K562 (cell line): Measurements from ENCODE around the gene TMIGD2. TPM values are rescaled to one million over a fixed set of nuclear protein-coding genes. Genes with fewer than 3 reads are reported as not detected.

ENCODE experiments used
- AFF4 ChIP-seq: sonication (generic); formaldehyde crosslinking; IDR thresholded peaks from 2 replicates; pipeline ENCODE4 v1.8.0; 2023; ENCODE audit warnings: mild to moderate bottlenecking, missing genetic modification reagents
- CBFA2T2 ChIP-seq: fragments of 450-650 bp; conservative IDR thresholded peaks from 2 replicates; pipeline ENCODE4 v1.6.1; 2017; ENCODE audit warnings: mild to moderate bottlenecking
- CBFA2T3 ChIP-seq: fragments of 450-650 bp; IDR thresholded peaks from 2 replicates; pipeline ENCODE4 v1.6.1; 2017
- CCAR2 ChIP-seq: fragments of 200-400 bp; formaldehyde crosslinking; IDR thresholded peaks from 2 replicates; pipeline ENCODE4 v1.6.1; 2017; ENCODE audit warnings: mild to moderate bottlenecking, low read depth, low read length
- CXXC5 ChIP-seq: fragments of 250-450 bp; sonication (Bioruptor Pico); IDR thresholded peaks from 2 replicates; pipeline ENCODE4 v1.8.0; 2022; ENCODE audit warnings: inconsistent platforms, mild to moderate bottlenecking, moderate library complexity
- ELF1 ChIP-seq: fragments of 200-800 bp; sonication (Bioruptor generic); IDR thresholded peaks from 2 replicates; pipeline ENCODE4 v1.6.1; 2016; ENCODE audit warnings: missing genetic modification characterization, missing compliant biosample characterization
- ELF4 ChIP-seq: fragments of 450-650 bp; formaldehyde crosslinking; IDR thresholded peaks from 2 replicates; pipeline ENCODE4 v1.4.0; 2022; ENCODE audit warnings: missing genetic modification characterization
- GABPB1 ChIP-seq: sonication (generic); formaldehyde crosslinking; IDR thresholded peaks from 2 replicates; pipeline ENCODE4 v1.8.0; 2022; ENCODE audit warnings: mild to moderate bottlenecking, missing genetic modification reagents
- GATAD2A ChIP-seq: fragments of 450-650 bp; IDR thresholded peaks from 2 replicates; pipeline ENCODE4 v1.6.1; 2017
- KLF13 ChIP-seq: fragments of 450-650 bp; IDR thresholded peaks from 2 replicates; pipeline ENCODE4 v1.6.1; 2016; ENCODE audit warnings: missing genetic modification characterization, low read depth, mild to moderate bottlenecking, missing compliant biosample characterization, moderate library complexity, borderline replicate concordance
- L3MBTL2 ChIP-seq: fragments of 450-650 bp; IDR thresholded peaks from 2 replicates; pipeline ENCODE4 v1.6.1; 2016; ENCODE audit warnings: mild to moderate bottlenecking, moderate library complexity
- PREB ChIP-seq: sonication (generic); formaldehyde crosslinking; IDR thresholded peaks from 2 replicates; pipeline ENCODE4 v1.8.1; 2023; ENCODE audit warnings: mild to moderate bottlenecking, missing genetic modification reagents
- RBFOX2 ChIP-seq: fragments of 200-400 bp; formaldehyde crosslinking; IDR thresholded peaks from 2 replicates; pipeline ENCODE4 v1.6.1; 2017; ENCODE audit warnings: low read depth, mild to moderate bottlenecking, low read length, moderate library complexity
- SIX5 ChIP-seq, 2 experiments: IDR thresholded peaks; 2 replicates each; pipeline ENCODE4 v1.6.1; 2011; ENCODE audit warnings: low read length in 2 of 2, borderline replicate concordance in 1 of 2, low read depth in 1 of 2, mild to moderate bottlenecking in 1 of 2, moderate library complexity in 1 of 2; ENCODE audit not compliant: insufficient read depth in 1 of 2
- SMAD3 ChIP-seq: fragments of 450-650 bp; formaldehyde crosslinking; conservative IDR thresholded peaks from 2 replicates; pipeline ENCODE4 v1.4.0; 2020; ENCODE audit warnings: mild to moderate bottlenecking
- SMARCC2 ChIP-seq: fragments of 450-650 bp; IDR thresholded peaks from 2 replicates; pipeline ENCODE4 v1.6.1; 2017; ENCODE audit warnings: antibody characterized with exemption, moderate library complexity, mild to moderate bottlenecking, low read depth
- SP2 ChIP-seq: IDR thresholded peaks from 2 replicates; pipeline ENCODE4 v1.6.1; 2011; ENCODE audit warnings: mild to moderate bottlenecking, low read depth, low read length, moderate library complexity; ENCODE audit not compliant: poor library complexity, severe bottlenecking; ENCODE audit errors: extremely low read depth
- SRSF9 ChIP-seq: fragments of 200-400 bp; formaldehyde crosslinking; IDR thresholded peaks from 2 replicates; pipeline ENCODE4 v1.6.1; 2017; ENCODE audit warnings: low read depth, low read length, borderline replicate concordance
- TARDBP ChIP-seq: fragments of 450-650 bp; IDR thresholded peaks from 2 replicates; pipeline ENCODE4 v1.6.1; 2016
- ZNF121 ChIP-seq: sonication (generic); formaldehyde crosslinking; conservative IDR thresholded peaks from 2 replicates; pipeline ENCODE4 v1.8.0; 2022; ENCODE audit warnings: missing genetic modification reagents
- ZNF354B ChIP-seq: fragments of 250-450 bp; sonication (Bioruptor Pico); IDR thresholded peaks from 2 replicates; pipeline ENCODE4 v1.4.0; 2020
- polyA plus RNA-seq, 8 experiments: library from polyadenylated mRNA; depleted of rRNA in 4 of 8; stranded (reverse) in 5 of 8; unstranded in 3 of 8; fragments of >200 nt; fragmentation: Nextera tagmentation in 2 of 8; fragmentation: Illumina TruSeq in 1 of 8; extraction: Ambion mirVana in 2 of 8; extraction: Trizol in 1 of 8; gene quantifications; 2 replicates each; pipeline versions ENCODE4 v1.2.1 to v1.2.3, GENCODE V29; 2011 to 2014; ENCODE audit warnings: inconsistent platforms in 1 of 8, missing spikeins in 1 of 8
- total RNA-seq, 7 experiments: library from RNA; depleted of rRNA in 6 of 7; stranded (reverse); fragments of >200 nt in 6 of 7; fragmentation: Illumina TruSeq in 2 of 7; extraction: Trizol in 2 of 7; gene quantifications; 2 replicates each; pipeline versions ENCODE4 v1.2.1 to v1.2.3, GENCODE V29; 2011 to 2021; ENCODE audit warnings: low replicate concordance in 1 of 7
- TF ChIP-seq, protein P1 (sequence below): fragments of 450-650 bp; IDR thresholded peaks from 2 replicates; pipeline ENCODE4 v1.6.1; 2018; ENCODE audit warnings: mild to moderate bottlenecking, low read depth; ENCODE audit not compliant: partially characterized antibody

TMIGD2 gene
- total and polyA plus RNA-seq, 9 of the 15 experiments (the other 6 are each of a cell fraction or from before 2014, with no cell fraction given), result not detected

- TF ChIP-seq CXXC5 (CRISPR knock-in tag), result peak; percentile 90
- TF ChIP-seq SP2, result peak; percentile 65
- TF ChIP-seq TARDBP, result 0 out of 2 replicates have a peak, but pooled peaks have one; percentile 16
- TF ChIP-seq CBFA2T3, result no peak
- TF ChIP-seq, protein P1, sequence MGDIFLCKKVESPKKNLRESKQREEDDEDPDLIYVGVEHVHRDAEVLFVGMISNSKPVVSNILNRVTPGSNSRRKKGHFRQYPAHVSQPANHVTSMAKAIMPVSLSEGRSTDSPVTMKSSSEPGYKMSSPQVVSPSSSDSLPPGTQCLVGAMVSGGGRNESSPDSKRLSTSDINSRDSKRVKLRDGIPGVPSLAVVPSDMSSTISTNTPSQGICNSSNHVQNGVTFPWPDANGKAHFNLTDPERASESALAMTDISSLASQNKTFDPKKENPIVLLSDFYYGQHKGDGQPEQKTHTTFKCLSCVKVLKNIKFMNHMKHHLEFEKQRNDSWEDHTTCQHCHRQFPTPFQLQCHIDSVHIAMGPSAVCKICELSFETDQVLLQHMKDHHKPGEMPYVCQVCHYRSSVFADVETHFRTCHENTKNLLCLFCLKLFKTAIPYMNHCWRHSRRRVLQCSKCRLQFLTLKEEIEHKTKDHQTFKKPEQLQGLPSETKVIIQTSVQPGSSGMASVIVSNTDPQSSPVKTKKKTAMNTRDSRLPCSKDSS, result no peak
- 0 out of 2 replicates have a peak, but pooled peaks have one; percentile 34 for TF ChIP-seq SMARCC2
- TF ChIP-seq SRSF9, result no peak
- peak; percentile 50; the same call in 1 of the 2 replicates for TF ChIP-seq KLF13 (tag)
- no peak for TF ChIP-seq ZNF121
- TF ChIP-seq GATAD2A, result peak; percentile 69; the same call in 1 of the 2 replicates
- TF ChIP-seq GABPB1 (CRISPR knock-in tag), result peak; percentile 82
- no peak for TF ChIP-seq CCAR2
- TF ChIP-seq ELF1 (tag), result peak; percentile 24; the same call in 1 of the 2 replicates
- TF ChIP-seq SIX5 (IDR thresholded peaks at IDR 0.05; ENCODE audit: borderline replicate concordance in 1 of 2, insufficient read depth in 1 of 2, low read depth in 1 of 2, low read length in 2 of 2), result no peak
- peak; percentile 93 for TF ChIP-seq SMAD3
- TF ChIP-seq PREB (CRISPR knock-in tag), result no peak
- TF ChIP-seq RBFOX2, result peak; percentile 85
- peak; percentile 86 for TF ChIP-seq L3MBTL2
- TF ChIP-seq ELF4 (CRISPR knock-in tag), result peak; percentile 54; the same call in 1 of the 2 replicates
- no peak for TF ChIP-seq CBFA2T2
- TF ChIP-seq AFF4 (CRISPR knock-in tag), result peak; percentile 52
- peak; percentile 78; the same call in 1 of the 2 replicates for TF ChIP-seq ZNF354B
These were observed 40.6 kb upstream of the TMIGD2 start (continued) for GRCh38 chr19:4342615-4343369.
